Right lobe of liver (tissue), 4 donors: ENCODE results near the gene PITPNC1.

Experiments
- POLR2A ChIP-seq: fragments of 450-650 bp; IDR thresholded peaks from one replicate; pipeline ENCODE4 v1.6.1; 2017; ENCODE audit warnings: antibody characterized with exemption, mild to moderate bottlenecking
- TF ChIP-seq, protein P1 (sequence below), 4 donors: fragments of 200-600 bp in 3 of 4; fragments of 450-650 bp in 1 of 4; IDR thresholded peaks; one replicate each; pipeline versions ENCODE4 v1.5.1 to v1.8.0; 2016 to 2022; ENCODE audit warnings: antibody characterized with exemption in 4 of 4, mild to moderate bottlenecking in 2 of 4
- donor health status: DM: no; HTN: no; CAD: no.
- donor health status: DM: no; HTN: no; CAD: no.
- donor health status: DM: no; HTN: yes; CAD: no.

DNA sequence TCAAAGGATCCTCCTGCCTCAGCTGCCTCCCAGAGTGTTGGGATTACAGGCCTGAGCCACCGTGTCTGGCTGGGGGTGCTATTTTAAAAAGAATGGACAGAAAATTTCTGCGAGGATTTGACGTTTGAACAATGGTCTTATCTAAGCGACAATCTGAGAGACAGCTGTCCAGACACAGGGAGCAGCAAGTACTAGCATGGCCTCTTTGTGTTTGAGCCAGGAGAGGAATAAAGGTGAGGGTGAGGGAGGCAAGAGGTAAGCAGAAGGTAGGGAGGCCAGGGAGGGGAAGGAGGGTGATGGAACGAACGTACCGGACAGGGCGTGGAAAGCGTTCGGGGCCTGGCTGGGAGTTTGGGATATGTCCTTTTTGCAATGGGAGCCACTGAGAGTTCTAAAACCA lies 59.2 kb downstream of the PITPNC1 start:
- no peak for TF ChIP-seq POLR2A
- TF ChIP-seq, protein P1, sequence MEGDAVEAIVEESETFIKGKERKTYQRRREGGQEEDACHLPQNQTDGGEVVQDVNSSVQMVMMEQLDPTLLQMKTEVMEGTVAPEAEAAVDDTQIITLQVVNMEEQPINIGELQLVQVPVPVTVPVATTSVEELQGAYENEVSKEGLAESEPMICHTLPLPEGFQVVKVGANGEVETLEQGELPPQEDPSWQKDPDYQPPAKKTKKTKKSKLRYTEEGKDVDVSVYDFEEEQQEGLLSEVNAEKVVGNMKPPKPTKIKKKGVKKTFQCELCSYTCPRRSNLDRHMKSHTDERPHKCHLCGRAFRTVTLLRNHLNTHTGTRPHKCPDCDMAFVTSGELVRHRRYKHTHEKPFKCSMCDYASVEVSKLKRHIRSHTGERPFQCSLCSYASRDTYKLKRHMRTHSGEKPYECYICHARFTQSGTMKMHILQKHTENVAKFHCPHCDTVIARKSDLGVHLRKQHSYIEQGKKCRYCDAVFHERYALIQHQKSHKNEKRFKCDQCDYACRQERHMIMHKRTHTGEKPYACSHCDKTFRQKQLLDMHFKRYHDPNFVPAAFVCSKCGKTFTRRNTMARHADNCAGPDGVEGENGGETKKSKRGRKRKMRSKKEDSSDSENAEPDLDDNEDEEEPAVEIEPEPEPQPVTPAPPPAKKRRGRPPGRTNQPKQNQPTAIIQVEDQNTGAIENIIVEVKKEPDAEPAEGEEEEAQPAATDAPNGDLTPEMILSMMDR (IDR thresholded peaks at IDR 0.05), result no peak
